K562 (cell line): ENCODE results near the gene RALGAPB. TPM values are rescaled to one million over a fixed set of nuclear protein-coding genes. Genes with fewer than 3 reads are reported as not detected.

Experiments used
- AFF1 ChIP-seq, 2 experiments: fragments of 450-650 bp; IDR thresholded peaks; 2 replicates each; pipeline ENCODE4 v1.6.1; 2018; ENCODE audit warnings: mild to moderate bottlenecking in 2 of 2, low read depth in 1 of 2; ENCODE audit not compliant: partially characterized antibody in 2 of 2
- ARID1B ChIP-seq: fragments of 450-650 bp; IDR thresholded peaks from 2 replicates; pipeline ENCODE4 v1.6.1; 2016; ENCODE audit warnings: antibody characterized with exemption, mild to moderate bottlenecking, inconsistent platforms
- BCL6 ChIP-seq: fragments of 250-450 bp; sonication (Bioruptor Pico); IDR thresholded peaks from 2 replicates; pipeline ENCODE4 v1.4.0; 2020
- CAMTA2 ChIP-seq: fragments of 250-450 bp; sonication (Bioruptor Pico); conservative IDR thresholded peaks from 2 replicates; pipeline ENCODE4 v1.5.1; 2022
- CBX5 ChIP-seq: IDR thresholded peaks from 2 replicates; pipeline ENCODE4 v1.6.1; 2014; ENCODE audit warnings: low read depth, borderline replicate concordance
- CBX8 ChIP-seq: fragments of 200-600 bp; sonication (generic); IDR thresholded peaks from 2 replicates; pipeline ENCODE4 v1.6.1; 2012; ENCODE audit warnings: borderline replicate concordance, mixed run types, low read depth, mild to moderate bottlenecking, moderate library complexity, mixed read lengths, low read length, control low read depth, inconsistent platforms; ENCODE audit not compliant: poor library complexity, severe bottlenecking; ENCODE audit errors: extremely low read depth
- GABPA ChIP-seq: fragments of 200-800 bp; sonication (Bioruptor generic); conservative IDR thresholded peaks from 2 replicates; pipeline ENCODE4 v1.6.1; 2016; ENCODE audit warnings: low read depth, missing genetic modification characterization, missing compliant biosample characterization
- IRF2 ChIP-seq: sonication (generic); formaldehyde crosslinking; IDR thresholded peaks from 2 replicates; pipeline ENCODE4 v1.8.1; 2022; ENCODE audit warnings: mild to moderate bottlenecking, missing genetic modification reagents
- KLF1 ChIP-seq: fragments of 450-650 bp; IDR thresholded peaks from 2 replicates; pipeline ENCODE4 v1.6.1; 2016; ENCODE audit warnings: missing genetic modification characterization, missing compliant biosample characterization
- NEUROD1 ChIP-seq: fragments of 150-350 bp; IDR thresholded peaks from 2 replicates; pipeline ENCODE4 v1.6.1; 2014; ENCODE audit warnings: borderline replicate concordance, low read length, low read depth; ENCODE audit not compliant: partially characterized antibody
- NR2C1 ChIP-seq, 2 experiments: fragments of 450-650 bp; IDR thresholded peaks; 2 replicates each; pipeline ENCODE4 v1.6.1; 2017; ENCODE audit warnings: mild to moderate bottlenecking in 2 of 2, antibody characterized with exemption in 1 of 2, inconsistent platforms in 1 of 2, missing compliant biosample characterization in 1 of 2, missing genetic modification characterization in 1 of 2
- POU5F1 ChIP-seq: fragments of 150-350 bp; IDR thresholded peaks from 2 replicates; pipeline ENCODE4 v1.6.1; 2014; ENCODE audit warnings: borderline replicate concordance, low read length, low read depth, mild to moderate bottlenecking; ENCODE audit not compliant: partially characterized antibody
- RREB1 ChIP-seq: fragments of 250-450 bp; sonication (Bioruptor Pico); IDR thresholded peaks from 2 replicates; pipeline ENCODE4 v1.4.0; 2020
- SETDB1 ChIP-seq: IDR thresholded peaks from one replicate; pipeline ENCODE4 v1.6.1; 2012; ENCODE audit warnings: low read length, control low read depth, inconsistent platforms
- SREBF2 ChIP-seq: sonication (generic); formaldehyde crosslinking; IDR thresholded peaks from 2 replicates; pipeline ENCODE4 v1.4.0; 2020; ENCODE audit warnings: mild to moderate bottlenecking, missing genetic modification reagents
- TGIF2 ChIP-seq: sonication (generic); formaldehyde crosslinking; IDR thresholded peaks from 2 replicates; pipeline ENCODE4 v1.8.1; 2022; ENCODE audit warnings: mild to moderate bottlenecking, missing genetic modification reagents, moderate library complexity
- ZNF143 ChIP-seq: sonication (generic); formaldehyde crosslinking; IDR thresholded peaks from 2 replicates; pipeline ENCODE4 v1.9.0; 2022; ENCODE audit warnings: mild to moderate bottlenecking, missing genetic modification reagents
- ZNF717 ChIP-seq: fragments of 250-450 bp; sonication (Bioruptor Pico); IDR thresholded peaks from 2 replicates; pipeline ENCODE4 v1.5.0; 2021
- polyA plus RNA-seq, 8 experiments: library from polyadenylated mRNA; depleted of rRNA in 4 of 8; stranded (reverse) in 5 of 8; unstranded in 3 of 8; fragments of >200 nt; fragmentation: Nextera tagmentation in 2 of 8; fragmentation: Illumina TruSeq in 1 of 8; extraction: Ambion mirVana in 2 of 8; extraction: Trizol in 1 of 8; gene quantifications; 2 replicates each; pipeline versions ENCODE4 v1.2.1 to v1.2.3, GENCODE V29; 2011 to 2014; ENCODE audit warnings: inconsistent platforms in 1 of 8, missing spikeins in 1 of 8
- total RNA-seq, 7 experiments: library from RNA; depleted of rRNA in 6 of 7; stranded (reverse); fragments of >200 nt in 6 of 7; fragmentation: Illumina TruSeq in 2 of 7; extraction: Trizol in 2 of 7; gene quantifications; 2 replicates each; pipeline versions ENCODE4 v1.2.1 to v1.2.3, GENCODE V29; 2011 to 2021; ENCODE audit warnings: low replicate concordance in 1 of 7

The RALGAPB gene
- total and polyA plus RNA-seq, 9 of the 15 experiments (the other 6 are each of a cell fraction or from before 2014, with no cell fraction given): 4.3 to 25.6 (median 13.6) TPM

GRCh38 chr20:38472513-38473366, at the start of gene RALGAPB (continued):
- TF ChIP-seq AFF1 (IDR thresholded peaks at IDR 0.05; ENCODE audit: low read depth in 1 of 2, partially characterized antibody in 2 of 2): peak in 1 of 2 experiments; percentile 99
- TF ChIP-seq KLF1 (tag): peak; percentile 73
- TF ChIP-seq NR2C1 (IDR thresholded peaks at IDR 0.05): 0 out of 2 replicates have a peak, but pooled peaks have one; percentile 16
- peak; percentile 28; the same call in 1 of the 2 replicates for TF ChIP-seq NR2C1 (tag; IDR thresholded peaks at IDR 0.05)
- no peak for TF ChIP-seq CBX5
- no peak for TF ChIP-seq POU5F1
- peak; percentile 93 for TF ChIP-seq GABPA (tag)
- no peak for TF ChIP-seq RREB1 (CRISPR knock-in tag)
- no peak for TF ChIP-seq TGIF2 (CRISPR knock-in tag)
- no peak for TF ChIP-seq IRF2 (CRISPR knock-in tag)
- TF ChIP-seq NEUROD1: no peak
- no peak for TF ChIP-seq SREBF2 (CRISPR knock-in tag)
- no peak for TF ChIP-seq ZNF717 (CRISPR knock-in tag)
- no peak for TF ChIP-seq CAMTA2 (CRISPR knock-in tag)
- TF ChIP-seq CBX8: no peak
- TF ChIP-seq BCL6 (CRISPR knock-in tag): no peak
- no peak for TF ChIP-seq ZNF143 (CRISPR knock-in tag)
- TF ChIP-seq ARID1B: no peak; the same call in 1 of the 2 replicates
- TF ChIP-seq SETDB1: no peak
